HEK293 (cell line): ENCODE results near the gene SREBF1.

Experiments used
- ATF2 ChIP-seq: fragments of 450-650 bp; formaldehyde crosslinking; IDR thresholded peaks from 2 replicates; pipeline ENCODE4 v1.5.1; 2016; ENCODE audit warnings: missing biosample characterization, missing genetic modification characterization, low read depth
- GLIS2 ChIP-seq: fragments of 450-650 bp; formaldehyde crosslinking; IDR thresholded peaks from 2 replicates; pipeline ENCODE4 v1.5.1; 2016; ENCODE audit warnings: missing biosample characterization, missing genetic modification characterization
- KLF9 ChIP-seq: fragments of 450-650 bp; formaldehyde crosslinking; IDR thresholded peaks from 2 replicates; pipeline ENCODE4 v1.5.1; 2016; ENCODE audit warnings: missing biosample characterization, missing genetic modification characterization, low read depth
- MZF1 ChIP-seq: fragments of 450-650 bp; formaldehyde crosslinking; IDR thresholded peaks from 2 replicates; pipeline ENCODE4 v1.5.1; 2017; ENCODE audit warnings: missing biosample characterization, missing genetic modification characterization, borderline replicate concordance
- SP2 ChIP-seq: fragments of 450-650 bp; formaldehyde crosslinking; IDR thresholded peaks from 2 replicates; pipeline ENCODE4 v1.5.1; 2016; ENCODE audit warnings: missing biosample characterization, missing genetic modification characterization
- ZBTB10 ChIP-seq: fragments of 450-650 bp; formaldehyde crosslinking; IDR thresholded peaks from 2 replicates; pipeline ENCODE4 v1.5.1; 2016; ENCODE audit warnings: missing biosample characterization, missing genetic modification characterization
- ZBTB20 ChIP-seq: fragments of 450-650 bp; formaldehyde crosslinking; IDR thresholded peaks from 2 replicates; pipeline ENCODE4 v1.5.1; 2016; ENCODE audit warnings: missing biosample characterization, missing genetic modification characterization
- ZBTB8A ChIP-seq: fragments of 450-650 bp; formaldehyde crosslinking; IDR thresholded peaks from 2 replicates; pipeline ENCODE4 v1.5.1; 2016; ENCODE audit warnings: missing biosample characterization, missing genetic modification characterization
- ZFP41 ChIP-seq: fragments of 450-650 bp; formaldehyde crosslinking; IDR thresholded peaks from 2 replicates; pipeline ENCODE4 v1.5.1; 2016; ENCODE audit warnings: missing biosample characterization, missing genetic modification characterization, borderline replicate concordance
- ZNF112 ChIP-seq: fragments of 450-650 bp; formaldehyde crosslinking; IDR thresholded peaks from 2 replicates; pipeline ENCODE4 v1.5.0; 2017; ENCODE audit warnings: missing biosample characterization, missing genetic modification characterization
- ZNF23 ChIP-seq: fragments of 450-650 bp; formaldehyde crosslinking; IDR thresholded peaks from 2 replicates; pipeline ENCODE4 v1.5.1; 2016; ENCODE audit warnings: missing biosample characterization, missing genetic modification characterization, borderline replicate concordance
- ZNF266 ChIP-seq: fragments of 450-650 bp; formaldehyde crosslinking; IDR thresholded peaks from 2 replicates; pipeline ENCODE4 v1.5.1; 2016; ENCODE audit warnings: missing biosample characterization, missing genetic modification characterization, low read depth
- ZNF280C ChIP-seq: fragments of 450-650 bp; formaldehyde crosslinking; IDR thresholded peaks from 2 replicates; pipeline ENCODE4 v1.5.1; 2016; ENCODE audit warnings: missing biosample characterization, missing genetic modification characterization
- ZNF302 ChIP-seq: fragments of 450-650 bp; formaldehyde crosslinking; IDR thresholded peaks from 2 replicates; pipeline ENCODE4 v1.5.1; 2016; ENCODE audit warnings: missing biosample characterization, missing genetic modification characterization, low read depth
- ZNF335 ChIP-seq: fragments of 450-650 bp; formaldehyde crosslinking; conservative IDR thresholded peaks from 2 replicates; pipeline ENCODE4 v1.5.1; 2016; ENCODE audit warnings: missing biosample characterization, missing genetic modification characterization
- ZNF391 ChIP-seq: fragments of 450-650 bp; formaldehyde crosslinking; IDR thresholded peaks from 2 replicates; pipeline ENCODE4 v1.5.1; 2016; ENCODE audit warnings: low read depth, missing biosample characterization, missing genetic modification characterization, borderline replicate concordance
- ZNF514 ChIP-seq: fragments of 450-650 bp; formaldehyde crosslinking; IDR thresholded peaks from 2 replicates; pipeline ENCODE4 v1.5.1; 2016; ENCODE audit warnings: missing biosample characterization, missing genetic modification characterization
- ZNF518A ChIP-seq: fragments of 450-650 bp; formaldehyde crosslinking; conservative IDR thresholded peaks from 2 replicates; pipeline ENCODE4 v1.5.1; 2016; ENCODE audit warnings: low read depth, missing biosample characterization, missing genetic modification characterization
- ZNF544 ChIP-seq: fragments of 450-650 bp; formaldehyde crosslinking; IDR thresholded peaks from 2 replicates; pipeline ENCODE4 v1.5.0; 2017; ENCODE audit warnings: missing biosample characterization, missing genetic modification characterization
- ZNF571 ChIP-seq: fragments of 450-650 bp; formaldehyde crosslinking; IDR thresholded peaks from 2 replicates; pipeline ENCODE4 v1.5.0; 2017; ENCODE audit warnings: missing biosample characterization, missing genetic modification characterization
- ZNF660 ChIP-seq: fragments of 450-650 bp; IDR thresholded peaks from 2 replicates; pipeline ENCODE4 v1.5.1; 2018; ENCODE audit warnings: missing biosample characterization, mild to moderate bottlenecking, missing genetic modification characterization
- ZNF837 ChIP-seq: fragments of 450-650 bp; formaldehyde crosslinking; IDR thresholded peaks from 2 replicates; pipeline ENCODE4 v1.5.1; 2016; ENCODE audit warnings: missing biosample characterization, missing genetic modification characterization
- ZNF843 ChIP-seq: fragments of 450-650 bp; formaldehyde crosslinking; IDR thresholded peaks from 2 replicates; pipeline ENCODE4 v1.5.1; 2016; ENCODE audit warnings: missing biosample characterization, missing genetic modification characterization
- ZSCAN30 ChIP-seq: fragments of 450-650 bp; IDR thresholded peaks from 2 replicates; pipeline ENCODE4 v1.5.1; 2018; ENCODE audit warnings: missing biosample characterization, mild to moderate bottlenecking, missing genetic modification characterization, moderate library complexity
- TF ChIP-seq, protein P1 (sequence below): fragments of 450-650 bp; formaldehyde crosslinking; IDR thresholded peaks from 2 replicates; pipeline ENCODE4 v1.5.1; 2016; ENCODE audit warnings: missing biosample characterization, missing genetic modification characterization

The SREBF1 gene

GRCh38 chr17:17837966-17838962 lies 1.5 kb upstream of the SREBF1 start (continued):
- TF ChIP-seq ZNF280C (tag by site-specific recombination) (no peak), ZNF302 (tag by site-specific recombination) (no peak), ZNF23 (no peak), ZNF843 (tag by site-specific recombination) (no peak), GLIS2 (tag by site-specific recombination) (no peak), ZNF335 (tag by site-specific recombination) (no peak), ZNF391 (tag by site-specific recombination) (0 out of 2 replicates have a peak, but pooled peaks have one; percentile 38), KLF9 (peak; percentile 24; the same call in 1 of the 2 replicates), ZNF837 (tag by site-specific recombination) (no peak), ZBTB20 (no peak), ATF2 (no peak), ZNF571 (no peak), ZFP41 (no peak), ZNF514 (tag by site-specific recombination) (no peak), ZNF518A (tag by site-specific recombination) (no peak), ZBTB8A (tag by site-specific recombination) (no peak), MZF1 (tag by site-specific recombination) (0 out of 2 replicates have a peak, but pooled peaks have one; percentile 19), ZNF544 (tag by site-specific recombination) (no peak), ZBTB10 (tag by site-specific recombination) (no peak), ZSCAN30 (no peak), ZNF266 (tag by site-specific recombination) (no peak), ZNF112 (tag by site-specific recombination) (no peak), SP2 (tag by site-specific recombination) (no peak), ZNF660 (no peak)
- TF ChIP-seq, protein P1, sequence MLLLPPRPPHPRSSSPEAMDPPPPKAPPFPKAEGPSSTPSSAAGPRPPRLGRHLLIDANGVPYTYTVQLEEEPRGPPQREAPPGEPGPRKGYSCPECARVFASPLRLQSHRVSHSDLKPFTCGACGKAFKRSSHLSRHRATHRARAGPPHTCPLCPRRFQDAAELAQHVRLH (tag by site-specific recombination) = peak; percentile 96
